IMR-90 (cell line): ENCODE measurements around the gene DLX1.

ENCODE experiments used
- POLR2A ChIP-seq: IDR thresholded peaks from 2 replicates; pipeline ENCODE4 v1.6.1; 2012; ENCODE audit warnings: mild to moderate bottlenecking, low read depth, low read length
- RAD21 ChIP-seq: IDR thresholded peaks from 2 replicates; pipeline ENCODE4 v1.6.1; 2012; ENCODE audit warnings: low read length, improper control_type of control experiment
- RCOR1 ChIP-seq: IDR thresholded peaks from 2 replicates; pipeline ENCODE4 v1.6.1; 2012; ENCODE audit warnings: mild to moderate bottlenecking, low read length, improper control_type of control experiment; ENCODE audit not compliant: insufficient replicate concordance
- RFX5 ChIP-seq: IDR thresholded peaks from 2 replicates; pipeline ENCODE4 v1.8.0; 2012; ENCODE audit warnings: low read depth, mild to moderate bottlenecking, low read length, moderate library complexity
- TF ChIP-seq, protein P1 (sequence below): conservative IDR thresholded peaks from 2 replicates; pipeline ENCODE4 v1.5.1; 2012; ENCODE audit warnings: mild to moderate bottlenecking, low read depth, low read length, improper control_type of control experiment

DNA sequence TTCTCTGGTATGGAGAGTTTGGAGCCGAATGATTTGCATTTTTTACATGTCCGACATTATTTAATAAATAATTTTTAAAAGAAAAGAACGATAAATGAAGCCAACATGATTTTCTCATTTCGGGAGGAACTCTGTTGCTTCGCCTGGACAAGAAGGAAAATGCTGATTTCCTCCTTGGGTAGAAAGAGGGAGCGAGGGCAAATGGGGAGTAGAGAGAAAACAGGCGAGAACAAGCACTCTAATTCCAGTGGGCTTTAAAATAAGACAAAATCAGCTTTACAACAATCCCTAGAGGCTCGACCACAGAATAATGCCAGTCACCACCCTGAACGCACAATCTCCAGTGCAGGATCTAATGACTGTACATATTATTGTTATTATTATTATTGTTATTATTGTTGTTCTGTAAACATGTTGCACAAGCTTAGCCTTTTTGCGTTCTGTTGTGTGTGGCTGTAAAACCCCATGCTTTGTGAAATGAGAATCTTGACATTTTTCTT, 3.7 kb downstream of the DLX1 start:
- TF ChIP-seq, protein P1, sequence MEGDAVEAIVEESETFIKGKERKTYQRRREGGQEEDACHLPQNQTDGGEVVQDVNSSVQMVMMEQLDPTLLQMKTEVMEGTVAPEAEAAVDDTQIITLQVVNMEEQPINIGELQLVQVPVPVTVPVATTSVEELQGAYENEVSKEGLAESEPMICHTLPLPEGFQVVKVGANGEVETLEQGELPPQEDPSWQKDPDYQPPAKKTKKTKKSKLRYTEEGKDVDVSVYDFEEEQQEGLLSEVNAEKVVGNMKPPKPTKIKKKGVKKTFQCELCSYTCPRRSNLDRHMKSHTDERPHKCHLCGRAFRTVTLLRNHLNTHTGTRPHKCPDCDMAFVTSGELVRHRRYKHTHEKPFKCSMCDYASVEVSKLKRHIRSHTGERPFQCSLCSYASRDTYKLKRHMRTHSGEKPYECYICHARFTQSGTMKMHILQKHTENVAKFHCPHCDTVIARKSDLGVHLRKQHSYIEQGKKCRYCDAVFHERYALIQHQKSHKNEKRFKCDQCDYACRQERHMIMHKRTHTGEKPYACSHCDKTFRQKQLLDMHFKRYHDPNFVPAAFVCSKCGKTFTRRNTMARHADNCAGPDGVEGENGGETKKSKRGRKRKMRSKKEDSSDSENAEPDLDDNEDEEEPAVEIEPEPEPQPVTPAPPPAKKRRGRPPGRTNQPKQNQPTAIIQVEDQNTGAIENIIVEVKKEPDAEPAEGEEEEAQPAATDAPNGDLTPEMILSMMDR, result no peak
- no peak for TF ChIP-seq POLR2A
- no peak for TF ChIP-seq RFX5
- TF ChIP-seq RCOR1, result no peak
- TF ChIP-seq RAD21, result no peak
